Activated CD8-positive, alpha-beta T cell treated with anti-CD3 and anti-CD28 coated beads for 36 hours (primary cell): Measurements from ENCODE around the gene FBXO17. TPM values are rescaled to one million over a fixed set of nuclear protein-coding genes. Genes with fewer than 3 reads are reported as not detected.
"Not testable (repeated sequence)": the region's sequence is repeated elsewhere in the genome, so short reads cannot be mapped to it uniquely, and the experiment has no call there.

ENCODE experiments used
- ATAC-seq: fragments of 200-7000 bp; cut with Tn5 transposase; one replicate; pipeline ENCODE4 v1.10.0; 2021; ENCODE audit warnings: mild to moderate bottlenecking, moderate library complexity
- CTCF ChIA-PET: fragments of 350-600 bp; sonication (Branson Sonifier 250); formaldehyde crosslinking; loops from one replicate; lab custom pipeline; 2021; ENCODE audit warnings: antibody characterized with exemption; lab: Charles Lee
- POLR2A ChIA-PET: fragments of 350-600 bp; sonication (Branson Sonifier 250); formaldehyde crosslinking; loops from one replicate; lab custom pipeline; 2021; ENCODE audit warnings: antibody characterized with exemption; lab: Charles Lee
- DNase-seq: peaks from one replicate; pipeline ENCODE4 v3.0.0-alpha.2; 2020
- H3K27ac Mint-ChIP-seq: one replicate; pipeline ENCODE4 v1.8.0; 2021; ENCODE audit warnings: mild to moderate bottlenecking, mixed read lengths
- H3K27me3 Mint-ChIP-seq: one replicate; pipeline ENCODE4 v1.8.0; 2021; ENCODE audit warnings: mixed read lengths
- H3K36me3 Mint-ChIP-seq: one replicate; pipeline ENCODE4 v1.8.0; 2021; ENCODE audit warnings: low read depth, mixed read lengths
- H3K4me1 Mint-ChIP-seq: one replicate; pipeline ENCODE4 v1.8.0; 2021; ENCODE audit warnings: low read depth, mixed read lengths
- H3K4me3 Mint-ChIP-seq: one replicate; pipeline ENCODE4 v1.8.0; 2021; ENCODE audit warnings: mild to moderate bottlenecking, moderate library complexity, mixed read lengths
- H3K9me3 Mint-ChIP-seq: one replicate; pipeline ENCODE4 v1.8.0; 2021; ENCODE audit warnings: mixed read lengths
- CTCF ChIP-seq: fragments of 200-600 bp; IDR thresholded peaks from one replicate; pipeline ENCODE4 v1.8.0; 2022; ENCODE audit warnings: antibody characterized with exemption, mild to moderate bottlenecking
- intact Hi-C: fragments of 100-400 bp; cut with micrococcal nuclease; formaldehyde crosslinking; loops from one replicate; pipeline ENCODE4 v1.10.0; 2022
- total RNA-seq, 2 experiments: library from RNA; stranded (reverse); gene quantifications; one replicate each; pipeline ENCODE4 v1.2.3, GENCODE V29; 2021

The FBXO17 gene
- total RNA-seq, 2 experiments from 2014 or later, result not detected

DNA sequence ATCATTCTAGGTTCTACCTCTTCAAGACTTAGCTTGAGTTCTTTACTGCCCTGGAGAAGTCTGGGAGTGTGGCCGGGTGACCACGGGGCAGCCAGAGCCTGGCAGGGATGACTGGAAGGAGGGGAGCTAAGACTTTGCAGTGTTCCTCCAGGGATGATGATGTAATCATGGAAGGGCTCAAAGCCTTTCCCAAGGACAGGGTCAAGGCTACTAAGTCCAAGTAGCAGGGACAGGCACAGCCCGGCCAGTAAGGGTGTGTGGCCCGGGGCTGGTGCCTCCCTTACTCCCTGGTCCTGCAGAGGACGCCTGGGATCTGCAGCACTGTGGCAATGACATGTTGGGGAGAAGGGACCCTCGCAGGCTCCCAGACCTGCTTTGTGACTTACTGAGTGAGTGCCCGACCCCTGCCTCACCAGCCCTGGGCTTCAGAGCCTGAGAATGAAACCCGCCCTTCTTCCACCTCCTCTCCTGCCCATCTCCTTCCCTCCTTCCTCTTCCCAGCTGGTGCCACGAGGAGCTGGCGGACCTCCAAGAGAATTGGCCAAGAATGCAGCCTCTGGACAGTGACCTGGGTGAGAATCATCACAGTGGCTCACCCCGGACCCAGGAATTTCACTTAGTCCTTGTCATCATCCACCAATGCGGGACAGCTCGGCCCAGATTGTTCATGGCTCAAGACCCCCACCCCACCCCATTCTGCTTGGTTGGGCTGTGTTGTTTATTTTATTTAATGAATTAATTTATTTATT, 15.6 kb upstream of the FBXO17 start:
- no peak overlapping the region for H3K27ac Mint-ChIP-seq
- POLR2A ChIA-PET, result no interaction called here
- H3K9me3 Mint-ChIP-seq, result no peaks in the 10 kb centered on the region
- ATAC-seq (no peak), DNase-seq (no peak)
- CTCF ChIA-PET, result interaction anchor here (1.0 kb wide), 1 partner anchor 15 kb away, joined by 4 read pairs; the partner anchor contains the start of gene FBXO17
- no peaks in the 10 kb centered on the region for H3K36me3 Mint-ChIP-seq
- H3K4me1 Mint-ChIP-seq, result no peaks in the 10 kb centered on the region
- H3K4me3 Mint-ChIP-seq, result no peak overlapping the region
- no peak for TF ChIP-seq CTCF
- intact Hi-C loops, result no loop called here
- peaks cover 21% of the 10 kb centered on the region for H3K27me3 Mint-ChIP-seq

- ATAC-seq, H3K27ac Mint-ChIP-seq, POLR2A ChIA-PET, H3K36me3 Mint-ChIP-seq, H3K9me3 Mint-ChIP-seq, H3K4me3 Mint-ChIP-seq, H3K4me1 Mint-ChIP-seq, DNase-seq, intact Hi-C loops: not testable (repeated sequence)
- CTCF ChIA-PET, result interaction anchor here (0.7 to 1.4 kb wide), 2 partner anchors 12 to 63 kb away, joined by 3 read pairs; no protein-coding TSS in a partner anchor
- peaks cover 19% of the 10 kb centered on the region for H3K27me3 Mint-ChIP-seq
These were observed 14.1 kb upstream of the FBXO17 start for GRCh38 chr19:38989614-38990013.

GRCh38 chr19:38989066-38989605, 13.6 kb upstream of the FBXO17 start:
- POLR2A ChIA-PET, result no interaction called here

DNA sequence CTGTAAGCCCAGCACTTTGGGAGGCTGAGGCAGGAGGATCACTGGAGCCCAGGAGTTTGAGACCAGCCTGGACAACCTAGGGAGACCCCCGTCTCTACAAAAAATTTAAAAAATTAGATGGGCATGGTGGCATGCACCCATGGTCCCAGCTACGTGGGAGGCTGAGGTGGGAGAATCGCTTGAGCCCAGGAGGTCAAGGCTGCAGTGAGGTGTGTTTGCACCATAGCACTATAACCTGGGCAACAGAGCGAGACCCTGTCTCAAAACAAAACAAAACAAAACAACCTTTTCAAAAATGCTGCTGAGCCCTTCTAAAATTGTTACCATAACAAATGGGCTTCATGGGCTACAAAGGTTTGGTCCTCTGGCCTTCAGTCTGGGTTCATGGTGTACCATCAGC, 13.1 kb upstream of the FBXO17 start:
- ATAC-seq, H3K27ac Mint-ChIP-seq, H3K36me3 Mint-ChIP-seq, H3K4me3 Mint-ChIP-seq, H3K4me1 Mint-ChIP-seq, H3K9me3 Mint-ChIP-seq, DNase-seq, intact Hi-C loops: not testable (repeated sequence)
- CTCF ChIA-PET, result interaction anchor here (0.7 to 1.4 kb wide), 2 partner anchors 11 to 58 kb away, joined by 3 to 4 read pairs; partner anchors contain the start of genes MRPS12 and SARS2
- POLR2A ChIA-PET, result interaction anchor here (0.6 kb wide), 1 partner anchor 274 kb away, joined by 3 read pairs; no protein-coding TSS in a partner anchor
- peaks cover 18% of the 10 kb centered on the region for H3K27me3 Mint-ChIP-seq

More at GRCh38 chr19:38989066-38989605, 13.6 kb upstream of the FBXO17 start:
- Mint-ChIP-seq H3K9me3 (no peaks in the 10 kb centered on the region), H3K27ac (no peak overlapping the region), H3K36me3 (no peaks in the 10 kb centered on the region), H3K4me3 (no peak overlapping the region), H3K4me1 (no peaks in the 10 kb centered on the region), H3K27me3 (peaks cover 19% of the 10 kb centered on the region)
- intact Hi-C loops, result no loop called here
- CTCF ChIA-PET, result interaction anchor here (0.7 to 1.4 kb wide), 3 partner anchors 12 to 63 kb away, joined by 3 to 4 read pairs (median 3); partner anchors contain the start of genes MRPS12 and SARS2
- ATAC-seq (no peak), DNase-seq (no peak)
- TF ChIP-seq CTCF, result no peak

DNA sequence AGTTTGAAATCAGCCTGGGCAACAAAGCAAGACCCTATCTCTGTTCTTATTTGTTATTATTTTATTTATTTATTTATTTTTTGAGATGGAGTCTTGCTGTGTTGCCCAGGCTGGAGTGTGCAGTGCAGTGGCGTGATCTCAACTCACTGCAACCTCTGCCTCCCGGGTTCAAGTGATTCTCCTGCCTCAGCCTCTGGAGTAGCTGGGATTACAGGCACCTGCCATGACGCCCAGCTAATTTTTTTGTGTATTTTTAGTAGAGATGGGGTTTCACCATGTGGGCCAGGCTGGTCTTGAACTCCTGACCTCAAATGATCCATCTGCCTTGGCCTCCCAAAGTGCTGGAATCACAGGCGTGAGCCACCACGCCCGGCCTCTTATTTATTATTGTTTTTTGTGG, 12.2 kb upstream of the FBXO17 start:
- H3K27me3 Mint-ChIP-seq, result peaks cover 10% of the 10 kb centered on the region
- H3K4me3 Mint-ChIP-seq, H3K9me3 Mint-ChIP-seq, H3K36me3 Mint-ChIP-seq, intact Hi-C loops, H3K27ac Mint-ChIP-seq, POLR2A ChIA-PET, ATAC-seq, H3K4me1 Mint-ChIP-seq, CTCF ChIA-PET, DNase-seq: not testable (repeated sequence)

GRCh38 chr19:38985262-38985661, 9.7 kb upstream of the FBXO17 start:
- Mint-ChIP-seq H3K27me3 (peaks cover 2% of the 10 kb centered on the region), H3K4me3 (no peak overlapping the region), H3K4me1 (no peaks in the 10 kb centered on the region), H3K27ac (no peak overlapping the region), H3K36me3 (no peaks in the 10 kb centered on the region), H3K9me3 (no peaks in the 10 kb centered on the region)
- no peak for DNase-seq
- no peak for ATAC-seq
- no peak for TF ChIP-seq CTCF
- CTCF ChIA-PET, result interaction anchor here (0.9 kb wide), 1 partner anchor 11 kb away, joined by 3 read pairs; no protein-coding TSS in a partner anchor
- intact Hi-C loops, result no loop called here
- POLR2A ChIA-PET, result no interaction called here
